NCI-H510A treated with DMSO at 0.1 percent for 48 hours (cell line): ENCODE results near the gene SLX9.
"Not testable (repeated sequence)": the region's sequence is repeated elsewhere in the genome, so short reads cannot be mapped to it uniquely, and the experiment has no call there.

Source experiments
- DNase-seq: peaks from one replicate; lab custom pipeline; 2025; lab: John Stamatoyannopoulos, UW

SLX9 gene

GRCh38 chr21:44916965-44917364 is 22.9 kb upstream of the SLX9 start:
- DNase-seq: no peak

GRCh38 chr21:44917446-44918106 is 22.3 kb upstream of the SLX9 start:
- DNase-seq: no peak

GRCh38 chr21:44918107-44918470 is 21.7 kb upstream of the SLX9 start:
- no peak for DNase-seq

- DNase-seq: no peak
These were observed 21.2 kb upstream of the SLX9 start for GRCh38 chr21:44918581-44919033.

GRCh38 chr21:44919111-44919912 is 20.5 kb upstream of the SLX9 start:
- no peak for DNase-seq

- DNase-seq: no peak
These were observed 19.7 kb upstream of the SLX9 start for GRCh38 chr21:44919913-44920693.

- no peak for DNase-seq
These were observed 18.9 kb upstream of the SLX9 start, which contains the start of gene ITGB2 for GRCh38 chr21:44920694-44921604. Gene ITGB2 (minus strand): TSS chr21:44920899. CDS start chr21:44910782, 10,117 bp downstream.

- DNase-seq: no peak
These were observed 17.9 kb upstream of the SLX9 start for GRCh38 chr21:44921928-44922327.

GRCh38 chr21:44923480-44924084 is 16.2 kb upstream of the SLX9 start:
- no peak for DNase-seq

- DNase-seq: no peak
These were observed 15.0 kb upstream of the SLX9 start for GRCh38 chr21:44924606-44925377.

- no peak for DNase-seq
These were observed 14.5 kb upstream of the SLX9 start for GRCh38 chr21:44925378-44925755.

GRCh38 chr21:44926331-44927101 is 13.3 kb upstream of the SLX9 start:
- DNase-seq: no peak

GRCh38 chr21:44927259-44927586 is 12.6 kb upstream of the SLX9 start:
- DNase-seq: no peak

GRCh38 chr21:44927587-44928461 is 12.0 kb upstream of the SLX9 start:
- no peak for DNase-seq

GRCh38 chr21:44928500-44929241 is 11.2 kb upstream of the SLX9 start:
- not testable (repeated sequence) for DNase-seq

- no peak for DNase-seq
These were observed 10.5 kb upstream of the SLX9 start for GRCh38 chr21:44929242-44929798.

- DNase-seq: no peak
These were observed 9.9 kb upstream of the SLX9 start for GRCh38 chr21:44929799-44930542.
